Stimulated activated CD4-positive, alpha-beta T cell treated with anti-CD3 and anti-CD28 coated beads, Interleukin-1b, Interleukin-23, amount 100 ng/mL, for 24 hours (primary cell): ENCODE results near the gene CKB.

Experiments used
- DNase-seq, 4 experiments: peaks; one replicate each; pipeline ENCODE4 v3.0.0-alpha.2; 2020; ENCODE audit warnings: low read depth in 4 of 4, low spot score in 1 of 4

Gene CKB

GRCh38 chr14:103492156-103492925 is 30.3 kb downstream of the CKB start:
- DNase-seq: no peak

- DNase-seq: no peak
These were observed 30.9 kb downstream of the CKB start for GRCh38 chr14:103491691-103492090.

GRCh38 chr14:103489621-103490020 is 33.0 kb downstream of the CKB start:
- no peak for DNase-seq

- no peak for DNase-seq
These were observed 33.7 kb downstream of the CKB start for GRCh38 chr14:103488960-103489359.

- DNase-seq: no peak
These were observed 34.6 kb downstream of the CKB start for GRCh38 chr14:103488071-103488470.

GRCh38 chr14:103485504-103485903 is 37.1 kb downstream of the CKB start:
- DNase-seq: no peak

GRCh38 chr14:103483600-103483999 is 39.0 kb downstream of the CKB start:
- no peak for DNase-seq

GRCh38 chr14:103480595-103480994 is 42.0 kb downstream of the CKB start:
- no peak for DNase-seq

GRCh38 chr14:103476631-103477030 is 46.0 kb downstream of the CKB start:
- DNase-seq: no peak

- DNase-seq: no peak
These were observed 46.6 kb downstream of the CKB start for GRCh38 chr14:103476065-103476464.

- DNase-seq: no peak
These were observed 47.7 kb downstream of the CKB start for GRCh38 chr14:103474893-103475292.

GRCh38 chr14:103472939-103473338 is 49.7 kb downstream of the CKB start:
- no peak for DNase-seq
